ENCODE measurements around the gene MEGF11. TPM values are rescaled to one million over a fixed set of nuclear protein-coding genes. Genes with fewer than 3 reads are reported as not detected.

Gene MEGF11
- polyA plus RNA-seq, 4 donors, result 2.1 to 3.0 (median 3.0) TPM

DNA sequence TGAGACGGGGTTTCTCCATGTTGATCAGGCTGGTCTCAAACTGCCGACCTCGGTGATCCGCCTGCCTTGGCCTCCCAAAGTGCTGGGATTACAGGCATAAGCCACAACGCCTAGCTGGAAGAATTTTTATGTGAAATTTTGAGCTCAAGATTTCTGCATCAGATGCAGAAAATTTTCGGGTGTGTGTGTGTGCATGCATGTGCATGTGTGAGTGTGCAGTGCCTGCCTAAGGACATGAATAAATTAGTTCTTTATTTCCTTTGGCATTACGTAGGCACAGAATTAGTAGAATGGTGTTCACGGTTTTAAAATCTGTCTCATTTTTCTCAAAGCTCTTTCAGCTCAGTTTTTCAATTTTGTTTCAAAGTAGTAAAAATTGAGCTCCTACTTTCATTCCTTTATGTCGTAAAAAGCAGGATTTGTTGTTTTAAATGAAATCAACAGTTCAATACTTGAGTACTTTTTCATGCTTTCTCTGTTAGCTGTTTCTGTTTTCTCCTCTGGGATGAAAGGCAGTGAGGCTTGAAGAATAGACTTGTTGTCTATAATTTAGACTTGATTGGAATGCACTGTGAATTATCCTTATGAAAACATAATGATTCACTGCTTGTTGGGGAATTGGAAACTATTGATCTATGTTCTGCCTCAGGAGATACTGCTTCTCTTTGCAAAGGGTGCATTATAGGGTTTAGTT lies 407.6 kb downstream of the MEGF11 start:
- DNase-seq (ENCODE audit: low read depth in 4 of 4, low spot score in 2 of 4), result no peak

Other genes starting within 250 kb of the MEGF11 start
- 10 to 100 TPM; 29.9 to 56.1 (median 39.0) TPM for gene DIS3L, start 39.8 kb upstream of the MEGF11 start, polyA plus RNA-seq (ENCODE audit: insufficient read length in 4 of 4)
- 10 to 100 TPM; 14.3 to 23.2 (median 17.7) TPM for gene TIPIN, start 102.9 kb upstream of the MEGF11 start, polyA plus RNA-seq (ENCODE audit: insufficient read length in 4 of 4)
- 10 to 100 TPM; 49.4 to 55.6 (median 52.1) TPM for gene MAP2K1, start 133.2 kb upstream of the MEGF11 start, polyA plus RNA-seq (ENCODE audit: insufficient read length in 4 of 4)
- 10 to 100 TPM; 34.1 to 44.5 (median 40.2) TPM for gene SNAPC5, start 244.0 kb upstream of the MEGF11 start, polyA plus RNA-seq (ENCODE audit: insufficient read length in 4 of 4)

Measured in left renal cortex interstitium (tissue), 4 donors.